ENCODE results near the gene MYH9.

Gene MYH9

GRCh38 chr22:36334081-36334820 lies 53.5 kb downstream of the MYH9 start:
- Histone ChIP-seq H3K4me2 (peak overlapping the region; percentile 95), H3K36me3 (peaks cover 94% of the 10 kb centered on the region), H4K20me1 (peaks cover 100% of the 10 kb centered on the region), H3K4me3 (no peak overlapping the region), H3K9me3 (no peaks in the 10 kb centered on the region), H3K9ac (peak overlapping the region; percentile 20; the same call in 1 of the 2 replicates), H3K27me3 (no peaks in the 10 kb centered on the region), H3K27ac (peak overlapping the region; percentile 55; the same call in 1 of the 2 replicates), H3K4me1 (peaks cover 100% of the 10 kb centered on the region)
- no peak for TF ChIP-seq Cebpa-rat (IDR thresholded peaks at IDR 0.05)

GRCh38 chr22:36333644-36334043 lies 54.1 kb downstream of the MYH9 start:
- H3K4me1 ChIP-seq, result peaks cover 100% of the 10 kb centered on the region
- no peaks in the 10 kb centered on the region for H3K27me3 ChIP-seq
- no peak overlapping the region for H3K4me3 ChIP-seq
- H4K20me1 ChIP-seq, result peaks cover 100% of the 10 kb centered on the region
- no peak for TF ChIP-seq Cebpa-rat (IDR thresholded peaks at IDR 0.05)
- H3K36me3 ChIP-seq, result peaks cover 91% of the 10 kb centered on the region
- peak overlapping the region; percentile 95 for H3K4me2 ChIP-seq
- peak overlapping the region; percentile 20; the same call in 1 of the 2 replicates for H3K9ac ChIP-seq
- no peaks in the 10 kb centered on the region for H3K9me3 ChIP-seq
- peak overlapping the region; percentile 8; the same call in 1 of the 2 replicates for H3K27ac ChIP-seq

GRCh38 chr22:36332623-36333332 lies 55.0 kb downstream of the MYH9 start:
- Histone ChIP-seq H3K36me3 (peaks cover 91% of the 10 kb centered on the region), H3K9ac (peak overlapping the region; percentile 20), H3K4me1 (peaks cover 100% of the 10 kb centered on the region), H4K20me1 (peaks cover 100% of the 10 kb centered on the region), H3K4me3 (peak overlapping the region; percentile 43), H3K4me2 (peak overlapping the region; percentile 95), H3K27me3 (no peaks in the 10 kb centered on the region), H3K27ac (peak overlapping the region; percentile 79), H3K9me3 (no peaks in the 10 kb centered on the region)
- TF ChIP-seq Cebpa-rat (IDR thresholded peaks at IDR 0.05), result no peak

GRCh38 chr22:36331912-36332622 lies 55.7 kb downstream of the MYH9 start:
- Histone ChIP-seq H3K36me3 (peaks cover 91% of the 10 kb centered on the region), H3K4me2 (peak overlapping the region; percentile 95), H3K4me3 (peak overlapping the region; percentile 43), H3K27ac (peak overlapping the region; percentile 79), H3K9me3 (no peaks in the 10 kb centered on the region), H3K27me3 (no peaks in the 10 kb centered on the region), H3K9ac (peak overlapping the region; percentile 20), H3K4me1 (peaks cover 100% of the 10 kb centered on the region), H4K20me1 (peaks cover 100% of the 10 kb centered on the region)
- no peak for TF ChIP-seq Cebpa-rat (IDR thresholded peaks at IDR 0.05)

GRCh38 chr22:36331306-36331911 lies 56.4 kb downstream of the MYH9 start:
- peak overlapping the region; percentile 20 for H3K9ac ChIP-seq
- peaks cover 91% of the 10 kb centered on the region for H3K36me3 ChIP-seq
- peaks cover 98% of the 10 kb centered on the region for H3K4me1 ChIP-seq
- no peaks in the 10 kb centered on the region for H3K27me3 ChIP-seq
- no peak for TF ChIP-seq Cebpa-rat (IDR thresholded peaks at IDR 0.05)
- peaks cover 100% of the 10 kb centered on the region for H4K20me1 ChIP-seq
- H3K27ac ChIP-seq, result peak overlapping the region; percentile 79
- peak overlapping the region; percentile 43 for H3K4me3 ChIP-seq
- H3K4me2 ChIP-seq, result peak overlapping the region; percentile 95
- no peaks in the 10 kb centered on the region for H3K9me3 ChIP-seq

- Histone ChIP-seq H3K9me3 (no peaks in the 10 kb centered on the region), H3K9ac (peak overlapping the region; percentile 20), H4K20me1 (peaks cover 100% of the 10 kb centered on the region), H3K36me3 (peaks cover 91% of the 10 kb centered on the region), H3K4me1 (peaks cover 97% of the 10 kb centered on the region), H3K27me3 (no peaks in the 10 kb centered on the region), H3K4me2 (peak overlapping the region; percentile 95), H3K4me3 (peak overlapping the region; percentile 43), H3K27ac (peak overlapping the region; percentile 79)
- no peak for TF ChIP-seq Cebpa-rat (IDR thresholded peaks at IDR 0.05)
Observed at GRCh38 chr22:36330655-36331305, 57.0 kb downstream of the MYH9 start.

- H3K4me2 ChIP-seq, result peak overlapping the region; percentile 95
- peaks cover 91% of the 10 kb centered on the region for H3K36me3 ChIP-seq
- H3K4me3 ChIP-seq, result peak overlapping the region; percentile 42; the same call in 1 of the 2 replicates
- peak overlapping the region; percentile 20 for H3K9ac ChIP-seq
- peak overlapping the region; percentile 79 for H3K27ac ChIP-seq
- peaks cover 95% of the 10 kb centered on the region for H3K4me1 ChIP-seq
- peaks cover 100% of the 10 kb centered on the region for H4K20me1 ChIP-seq
- no peaks in the 10 kb centered on the region for H3K9me3 ChIP-seq
- no peak for TF ChIP-seq Cebpa-rat (IDR thresholded peaks at IDR 0.05)
- H3K27me3 ChIP-seq, result no peaks in the 10 kb centered on the region
Observed at GRCh38 chr22:36330127-36330526, 57.6 kb downstream of the MYH9 start.

GRCh38 chr22:36329254-36330078 lies 58.3 kb downstream of the MYH9 start:
- Histone ChIP-seq H3K27me3 (no peaks in the 10 kb centered on the region), H3K4me3 (peak overlapping the region; percentile 42), H3K9ac (peak overlapping the region; percentile 70), H4K20me1 (peaks cover 100% of the 10 kb centered on the region), H3K4me2 (peak overlapping the region; percentile 95), H3K4me1 (peaks cover 95% of the 10 kb centered on the region), H3K27ac (peak overlapping the region; percentile 79), H3K9me3 (no peaks in the 10 kb centered on the region), H3K36me3 (peaks cover 91% of the 10 kb centered on the region)
- no peak for TF ChIP-seq Cebpa-rat (IDR thresholded peaks at IDR 0.05)
